IPS-11a (cell line): ENCODE measurements around the gene GREB1L.
"Not testable (repeated sequence)": the region's sequence is repeated elsewhere in the genome, so short reads cannot be mapped to it uniquely, and the experiment has no call there.

Experiments used
- H3K4me3 ChIP-seq: one replicate; pipeline ENCODE4 v1.5.1; 2013; ENCODE audit warnings: low read depth, low read length, control low read depth

Gene GREB1L

DNA sequence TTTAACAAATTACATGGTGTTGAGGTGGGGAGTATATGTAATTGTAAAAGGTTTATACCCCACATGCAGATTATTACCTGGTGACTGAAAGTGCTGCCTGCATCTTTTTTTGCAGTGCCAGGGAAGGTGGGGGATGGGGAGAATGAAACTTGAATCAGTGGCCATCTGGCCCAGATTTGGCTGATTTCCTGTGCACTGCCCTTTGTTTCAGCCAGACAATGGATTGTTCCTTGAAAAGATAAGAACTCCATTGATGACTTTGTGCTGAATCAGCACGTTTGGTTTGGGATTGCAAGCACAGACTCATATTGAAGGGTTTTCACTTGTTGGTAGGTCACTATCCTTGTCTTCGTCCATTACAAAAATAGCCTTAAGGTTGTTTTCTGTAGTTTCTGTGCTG, 20.9 kb downstream of the GREB1L start:
- H3K4me3 ChIP-seq, result no peak overlapping the region

DNA sequence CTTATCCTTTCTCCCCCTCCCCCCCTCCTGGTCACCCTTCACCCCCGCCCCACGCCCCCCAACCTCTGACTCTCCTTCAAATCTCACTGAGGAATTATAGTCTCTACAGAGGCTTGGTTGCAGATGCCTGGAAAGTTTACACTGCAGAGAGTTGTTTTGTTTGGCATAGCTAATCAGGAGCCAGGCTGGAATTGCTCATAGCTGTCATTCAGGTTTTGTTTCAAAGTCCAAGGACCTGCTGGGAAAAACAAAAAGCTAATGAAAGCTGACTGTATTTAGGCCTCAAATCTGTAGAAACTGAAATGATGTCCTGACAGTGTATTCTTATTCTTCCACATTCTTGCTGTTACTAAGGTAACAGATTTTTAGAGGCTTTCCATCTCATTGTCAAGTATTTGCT, 22.6 kb downstream of the GREB1L start:
- no peak overlapping the region for H3K4me3 ChIP-seq

GRCh38 chr18:21265971-21266673, 24.1 kb downstream of the GREB1L start:
- no peak overlapping the region for H3K4me3 ChIP-seq

DNA sequence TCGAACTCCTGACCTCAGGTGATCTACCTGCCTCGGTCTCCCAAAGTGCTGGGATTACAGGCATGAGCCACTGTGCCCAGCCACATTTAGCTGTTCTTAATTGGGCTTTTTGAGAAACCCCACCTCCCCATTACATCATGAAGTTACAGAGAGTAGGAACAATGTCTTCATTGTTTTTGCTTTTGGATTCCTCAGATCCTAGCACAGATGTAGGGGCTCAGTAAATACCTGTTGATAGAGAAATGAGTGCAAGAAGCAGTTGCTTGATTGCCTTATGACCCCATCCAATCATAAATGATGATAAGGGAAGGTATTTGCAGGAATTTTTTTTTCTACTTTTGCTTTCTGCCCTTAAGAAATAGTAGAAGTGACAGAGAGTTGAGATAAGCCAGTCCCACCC, 25.4 kb downstream of the GREB1L start:
- no peak overlapping the region for H3K4me3 ChIP-seq

- no peak overlapping the region for H3K4me3 ChIP-seq
These were observed 27.3 kb downstream of the GREB1L start for GRCh38 chr18:21269349-21269748.

DNA sequence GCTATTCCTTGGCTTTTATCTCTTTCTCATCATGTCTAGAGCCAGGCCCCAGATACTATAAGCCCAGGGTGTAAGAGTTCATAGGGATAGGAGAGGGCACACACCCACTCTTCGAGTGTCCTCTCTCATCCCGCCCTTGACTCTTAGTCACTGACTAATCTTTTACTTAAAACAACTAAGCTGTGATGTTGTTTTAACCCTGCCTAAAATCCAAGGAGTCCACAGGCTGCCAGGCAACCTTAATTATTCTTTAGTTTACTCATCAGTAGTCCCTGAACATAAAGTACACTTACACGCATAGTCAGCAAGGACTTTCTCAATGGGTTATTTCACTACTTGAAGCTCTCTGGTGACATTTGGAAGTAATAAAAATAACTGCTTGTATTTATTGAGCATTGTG, 28.4 kb downstream of the GREB1L start:
- no peak overlapping the region for H3K4me3 ChIP-seq

DNA sequence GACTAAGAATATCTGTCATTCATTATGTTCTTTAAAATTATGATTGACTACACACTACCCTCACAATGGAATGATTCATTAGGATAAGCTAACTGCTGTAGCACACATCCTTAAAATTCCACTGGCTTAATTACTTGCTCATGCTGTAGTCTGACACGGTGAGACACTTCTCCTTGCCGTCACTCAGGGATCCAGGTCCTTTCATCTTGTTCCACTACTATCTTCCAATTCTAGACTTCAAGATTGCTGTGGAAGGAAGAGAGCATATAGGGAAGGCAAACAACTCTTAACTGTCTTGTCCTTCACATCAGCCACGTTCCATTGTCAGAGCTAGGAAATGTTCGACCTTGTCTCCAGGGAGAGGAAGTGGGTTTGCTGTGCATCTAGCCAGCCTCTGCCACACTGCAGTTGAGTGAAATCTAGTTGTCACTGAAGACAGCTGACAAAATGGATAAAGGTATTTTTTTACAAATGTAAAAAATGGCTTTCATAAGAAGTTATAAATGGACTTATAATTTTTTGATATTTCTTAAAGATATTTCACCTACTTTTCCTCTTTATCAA, 30.1 kb downstream of the GREB1L start:
- H3K4me3 ChIP-seq, result no peak overlapping the region

DNA sequence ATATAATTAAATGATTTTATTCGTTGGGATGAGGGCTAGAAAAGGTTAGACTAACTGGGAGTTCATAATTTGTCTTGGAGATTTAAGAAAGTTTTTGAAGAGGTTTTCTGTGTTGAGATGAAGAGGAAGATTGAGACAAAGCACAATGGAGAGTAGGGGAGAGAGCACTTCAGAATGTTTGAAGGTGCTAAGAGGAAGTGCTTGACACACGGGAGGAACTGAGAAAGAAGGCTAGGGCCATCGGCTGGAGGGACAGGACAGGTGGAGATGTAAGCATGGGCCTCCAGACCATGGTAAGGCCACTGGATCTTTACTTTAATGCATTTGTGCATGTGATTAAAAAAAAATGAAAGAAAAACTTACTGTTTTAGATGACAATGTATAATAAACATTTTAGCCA, 31.5 kb downstream of the GREB1L start:
- no peak overlapping the region for H3K4me3 ChIP-seq

DNA sequence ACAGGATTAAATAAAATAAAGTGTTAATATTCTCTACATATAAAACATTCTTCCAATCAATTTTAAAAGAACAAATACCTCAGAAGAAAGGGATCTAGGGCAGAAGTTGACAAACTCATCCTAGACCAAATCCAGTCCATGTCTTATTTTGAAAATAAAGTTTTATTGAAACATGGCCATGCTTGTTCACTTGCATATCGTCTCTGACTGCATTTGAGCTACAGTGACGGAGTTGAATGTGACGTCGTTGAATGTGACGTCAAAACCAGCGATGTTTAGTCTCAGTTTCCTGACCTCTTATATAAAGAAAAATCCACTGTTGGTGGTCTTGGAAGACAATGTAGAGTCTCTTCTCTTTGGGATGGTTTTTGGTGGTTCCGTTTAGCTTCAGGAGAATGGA, 33.6 kb downstream of the GREB1L start:
- no peak overlapping the region for H3K4me3 ChIP-seq

DNA sequence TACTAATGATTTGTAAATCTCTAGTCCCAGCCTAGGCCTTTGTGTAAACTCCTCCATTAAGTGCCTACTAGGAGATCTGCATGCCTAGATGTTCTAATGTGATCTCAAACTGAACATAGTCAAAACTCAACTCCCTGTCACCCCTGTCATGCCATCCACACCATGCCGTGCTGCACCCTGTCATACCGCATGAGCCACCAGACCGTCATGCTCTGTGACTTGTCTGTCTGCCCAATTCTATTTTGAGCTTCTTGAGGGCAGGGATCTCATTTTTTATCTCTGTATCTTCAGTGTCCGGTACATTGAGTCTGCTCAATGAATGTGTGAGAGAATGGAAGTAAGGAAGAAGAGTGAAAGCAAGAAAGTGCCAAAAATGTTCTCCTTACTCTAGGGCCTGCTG, 35.5 kb downstream of the GREB1L start:
- H3K4me3 ChIP-seq, result no peak overlapping the region

DNA sequence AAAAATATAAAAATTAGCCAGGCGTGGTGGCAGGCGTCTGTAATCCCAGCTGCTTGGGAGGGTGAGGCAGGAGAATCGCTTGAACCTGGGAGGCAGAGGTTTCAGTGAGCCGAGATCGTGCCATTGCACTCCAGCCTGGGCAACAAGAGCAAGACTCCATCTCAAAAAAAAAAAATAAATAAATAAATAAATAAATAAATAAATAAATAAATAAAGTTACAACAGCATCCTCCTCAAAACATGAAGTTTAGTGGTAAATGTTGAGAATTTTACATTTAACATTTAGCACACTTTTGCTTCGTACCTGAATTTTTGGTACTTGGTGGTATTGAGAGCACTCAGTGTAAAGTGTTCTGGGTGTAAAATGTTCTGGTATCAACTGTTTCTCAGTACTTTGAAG, 36.2 kb downstream of the GREB1L start:
- not testable (repeated sequence) for H3K4me3 ChIP-seq

GRCh38 chr18:21281603-21282002, 39.6 kb downstream of the GREB1L start:
- no peak overlapping the region for H3K4me3 ChIP-seq

GRCh38 chr18:21284540-21284939, 42.5 kb downstream of the GREB1L start:
- H3K4me3 ChIP-seq, result no peak overlapping the region

DNA sequence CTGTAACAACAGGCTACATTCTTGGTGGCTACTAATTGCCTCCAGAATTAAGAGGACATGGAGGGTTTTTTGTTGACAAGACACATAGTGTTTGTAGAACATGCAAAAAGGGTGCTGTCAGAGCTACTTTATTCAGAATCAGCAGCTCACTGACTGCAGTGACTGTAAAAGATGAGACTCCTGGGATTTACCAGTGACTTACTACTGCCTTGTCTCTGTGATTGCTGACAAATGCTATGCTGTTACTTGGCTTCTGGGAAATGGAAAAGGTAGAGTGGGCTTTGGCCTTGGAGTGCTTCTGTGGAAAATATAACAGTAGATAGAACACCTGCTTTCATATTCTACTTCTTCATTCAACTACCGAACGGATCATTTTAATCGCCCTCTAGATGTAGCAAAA, 47.8 kb downstream of the GREB1L start:
- H3K4me3 ChIP-seq, result no peak overlapping the region

DNA sequence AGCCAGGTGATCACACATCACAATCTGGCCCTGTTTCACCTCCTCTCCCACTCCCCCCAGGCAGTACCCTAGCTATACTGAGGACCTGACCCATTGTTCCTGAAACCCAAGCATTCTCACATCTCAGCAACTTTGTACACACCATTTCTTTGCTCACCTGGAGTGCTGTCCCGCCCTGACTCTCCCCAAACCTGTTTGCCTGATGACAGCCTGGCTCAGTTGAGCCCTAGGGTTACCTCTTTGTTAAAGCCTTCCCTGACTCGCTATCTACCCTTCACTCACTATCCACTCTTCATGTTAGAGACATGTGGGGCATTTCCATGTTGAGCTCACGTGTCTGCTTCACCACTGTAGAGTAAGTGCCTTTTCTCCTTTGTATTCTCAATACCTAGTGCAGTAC, 49.1 kb downstream of the GREB1L start:
- no peak overlapping the region for H3K4me3 ChIP-seq

- no peak overlapping the region for H3K4me3 ChIP-seq
These were observed 51.4 kb downstream of the GREB1L start for GRCh38 chr18:21293479-21293878.

- no peak overlapping the region for H3K4me3 ChIP-seq
These were observed 53.1 kb downstream of the GREB1L start for GRCh38 chr18:21295101-21295500.

DNA sequence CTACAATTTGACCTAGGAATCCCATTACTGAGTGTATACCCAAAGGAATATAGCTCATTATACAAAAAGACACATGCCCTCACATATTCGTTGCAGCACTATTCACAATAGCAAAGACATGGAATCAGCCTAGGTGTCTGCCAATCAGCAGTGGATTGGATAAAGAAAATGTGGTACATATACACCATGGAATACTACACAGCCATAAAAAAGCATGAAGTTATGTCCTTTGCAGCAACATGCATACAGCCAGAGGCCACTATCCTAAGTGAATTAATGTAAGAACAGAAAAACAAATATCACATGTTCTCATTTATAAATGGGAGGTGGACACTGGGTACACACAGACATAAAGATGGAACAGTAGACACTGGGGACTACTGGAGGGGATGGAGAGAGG, 54.0 kb downstream of the GREB1L start:
- no peak overlapping the region for H3K4me3 ChIP-seq

DNA sequence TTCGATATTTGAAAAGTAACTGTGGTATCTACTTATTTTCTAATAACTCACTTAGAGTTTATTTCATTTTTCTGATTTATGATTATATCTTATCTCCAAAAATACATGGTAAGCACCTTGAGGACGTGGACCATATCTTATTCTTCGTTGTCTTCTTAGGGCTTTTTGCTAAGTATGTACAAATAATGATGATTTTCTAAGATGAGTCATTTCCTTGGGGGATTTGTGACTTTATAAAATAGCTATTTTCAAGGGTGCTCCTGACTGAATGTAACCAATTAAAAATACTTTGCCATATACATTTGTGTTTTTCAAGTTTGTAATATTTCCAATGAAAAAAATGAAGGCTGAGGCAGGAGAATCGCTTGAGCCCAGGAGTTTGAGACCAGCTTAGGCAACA, 56.3 kb downstream of the GREB1L start:
- no peak overlapping the region for H3K4me3 ChIP-seq

- no peak overlapping the region for H3K4me3 ChIP-seq
These were observed 58.2 kb downstream of the GREB1L start for GRCh38 chr18:21300035-21300907.

DNA sequence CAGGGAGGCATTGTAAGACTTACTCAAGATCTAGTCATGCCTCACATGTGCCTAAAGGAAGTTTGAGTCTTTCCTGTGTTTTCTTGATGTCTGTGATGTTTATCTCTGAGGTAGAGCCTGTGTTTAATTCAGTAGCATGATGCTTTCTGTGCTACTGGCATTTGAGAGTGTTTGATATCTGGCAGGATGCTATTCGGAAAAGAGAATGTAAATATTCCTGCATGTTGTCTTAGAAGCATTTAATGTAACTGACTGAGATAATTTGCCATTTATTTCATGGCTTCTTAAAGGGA, 58.8 kb downstream of the GREB1L start:
- H3K4me3 ChIP-seq, result no peak overlapping the region

DNA sequence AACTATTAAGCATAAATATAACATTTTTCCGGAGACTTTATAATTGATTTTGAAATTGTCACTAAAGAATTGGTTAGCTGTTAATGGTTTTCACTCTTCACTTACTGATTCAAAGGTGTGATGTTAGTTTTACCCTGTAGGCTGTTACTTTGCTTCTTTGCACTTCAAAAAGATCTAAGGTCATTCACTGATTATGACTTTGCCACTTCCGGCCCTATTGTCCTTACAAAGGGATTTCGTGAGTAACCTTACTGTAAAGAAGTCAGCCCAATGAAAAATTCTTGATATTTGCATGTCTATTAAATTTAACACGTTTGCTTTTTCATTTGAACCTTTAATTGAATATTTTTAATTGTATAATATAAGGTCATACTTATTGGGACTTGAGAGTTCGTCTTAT, 61.4 kb downstream of the GREB1L start:
- no peak overlapping the region for H3K4me3 ChIP-seq
